Measurements from ENCODE around the gene ZNF177. TPM values are rescaled to one million over a fixed set of nuclear protein-coding genes. Genes with fewer than 3 reads are reported as not detected.

Gene ZNF177
- total and polyA plus RNA-seq, 12 donors: 1.7 to 35.8 (median 5.5) TPM

GRCh38 chr19:9381361-9381785 lies 18.6 kb downstream of the ZNF177 start:
- Histone ChIP-seq H3K27ac (no peak overlapping the region), H3K27me3 (no peaks in the 10 kb centered on the region), H3K4me1 (replicated peaks in 1 of 2) (no peaks in the 10 kb centered on the region), H3K36me3 (replicated peaks in 1 of 2) (peaks cover 3 to 38% of the 10 kb centered on the region in 2 donors), H3K4me3 (peak overlapping the region in 1 of 4 donors; percentile 8), H3K9me3 (replicated peaks in 1 of 3) (peaks cover 11 to 97% (median 30%) of the 10 kb centered on the region in 3 donors)
- intact Hi-C loops (cut with DNase I): no loop called here
- 74 to 91% (median 85%) methylated on average over 4 of the region's 4 CpGs for WGBS, 4 donors
- no peak for DNase-seq
- no peak for TF ChIP-seq POLR2A (IDR thresholded peaks at IDR 0.05)
- no peak for TF ChIP-seq CTCF (IDR thresholded peaks at IDR 0.05)

GRCh38 chr19:9406798-9407352 lies 44.1 kb downstream of the ZNF177 start:
- peaks cover 0 to 31% (median 0%) of the 10 kb centered on the region in 3 donors for H3K9me3 ChIP-seq (replicated peaks in 1 of 3)
- peak overlapping the region in 2 of 4 donors; percentile 49 to 55 for H3K4me3 ChIP-seq
- H3K27me3 ChIP-seq: no peaks in the 10 kb centered on the region
- peak overlapping the region in 2 of 5 donors; percentile 30 to 45 for H3K27ac ChIP-seq
- intact Hi-C loops (cut with DNase I): no loop called here
- H3K36me3 ChIP-seq (replicated peaks in 1 of 2): no peaks in the 10 kb centered on the region
- WGBS, 4 donors: 1 to 2% (median 1%) methylated on average over 10 to 39 of the region's 39 CpGs
- no peaks in the 10 kb centered on the region for H3K4me1 ChIP-seq (replicated peaks in 1 of 2)
- TF ChIP-seq CTCF (IDR thresholded peaks at IDR 0.05) (no peak), POLR2A (IDR thresholded peaks at IDR 0.05) (no peak)
- peak; percentile 54 to 77 (median 68) for DNase-seq

- H3K27ac ChIP-seq: no peak overlapping the region
- no peaks in the 10 kb centered on the region for H3K36me3 ChIP-seq (replicated peaks in 1 of 2)
- TF ChIP-seq POLR2A (IDR thresholded peaks at IDR 0.05) (no peak), CTCF (IDR thresholded peaks at IDR 0.05) (no peak)
- DNase-seq: no peak
- H3K27me3 ChIP-seq: no peaks in the 10 kb centered on the region
- intact Hi-C loops (cut with DNase I): no loop called here
- H3K9me3 ChIP-seq (replicated peaks in 1 of 3): peaks cover 0 to 40% (median 0%) of the 10 kb centered on the region in 3 donors
- H3K4me3 ChIP-seq: peak overlapping the region in 1 of 4 donors; percentile 55
- WGBS, 4 donors: 73 to 92% (median 85%) methylated on average over 5 of the region's 5 CpGs
- no peaks in the 10 kb centered on the region for H3K4me1 ChIP-seq (replicated peaks in 1 of 2)
These were observed 45.0 kb downstream of the ZNF177 start for GRCh38 chr19:9407827-9408226.

GRCh38 chr19:9413240-9413954 lies 50.6 kb downstream of the ZNF177 start:
- TF ChIP-seq POLR2A (IDR thresholded peaks at IDR 0.05) (no peak), CTCF (IDR thresholded peaks at IDR 0.05) (no peak)
- H3K36me3 ChIP-seq (replicated peaks in 1 of 2): peaks cover 0 to 50% of the 10 kb centered on the region in 2 donors
- intact Hi-C loops (cut with DNase I): no loop called here
- DNase-seq: no peak
- H3K27ac ChIP-seq: no peak overlapping the region
- no peaks in the 10 kb centered on the region for H3K4me1 ChIP-seq (replicated peaks in 1 of 2)
- no peaks in the 10 kb centered on the region for H3K27me3 ChIP-seq
- WGBS, 4 donors: 98% methylated on average over 14 of the region's 14 CpGs
- peak overlapping the region in 1 of 4 donors; percentile 31 for H3K4me3 ChIP-seq
- peaks cover 8 to 53% (median 14%) of the 10 kb centered on the region in 3 donors for H3K9me3 ChIP-seq (replicated peaks in 1 of 3)

Data from adrenal gland (tissue), 12 donors.